EL (cell line): Measurements from ENCODE around the gene SLFN12L.
"Not testable (repeated sequence)": the region's sequence is repeated elsewhere in the genome, so short reads cannot be mapped to it uniquely, and the experiment has no call there.

ENCODE experiments used
- DNase-seq: peaks from one replicate; pipeline ENCODE4 v3.0.0-alpha.2; 2016

Gene SLFN12L

GRCh38 chr17:35541434-35541833, 4.0 kb upstream of the SLFN12L start:
- no peak for DNase-seq

- peak; percentile 53 for DNase-seq
Measured at GRCh38 chr17:35540589-35541404, 3.3 kb upstream of the SLFN12L start.

DNA sequence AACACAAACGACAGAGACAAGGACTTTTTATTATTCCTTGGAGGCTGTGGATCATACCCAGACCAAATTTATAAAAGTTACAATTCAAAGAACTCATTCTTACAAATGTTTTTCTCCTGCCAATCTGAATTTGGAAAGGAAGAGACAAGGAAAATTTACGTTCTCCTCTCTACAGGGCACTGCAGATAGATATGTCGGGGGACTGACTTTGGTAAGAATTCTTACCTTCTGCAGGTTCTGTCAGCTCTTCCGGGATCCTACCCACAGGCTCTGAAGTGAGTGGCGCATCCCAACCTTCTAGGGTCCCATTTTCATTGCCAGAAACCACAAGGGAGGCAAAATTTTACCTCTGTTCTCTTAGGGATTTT, 2.2 kb upstream of the SLFN12L start:
- no peak for DNase-seq

DNA sequence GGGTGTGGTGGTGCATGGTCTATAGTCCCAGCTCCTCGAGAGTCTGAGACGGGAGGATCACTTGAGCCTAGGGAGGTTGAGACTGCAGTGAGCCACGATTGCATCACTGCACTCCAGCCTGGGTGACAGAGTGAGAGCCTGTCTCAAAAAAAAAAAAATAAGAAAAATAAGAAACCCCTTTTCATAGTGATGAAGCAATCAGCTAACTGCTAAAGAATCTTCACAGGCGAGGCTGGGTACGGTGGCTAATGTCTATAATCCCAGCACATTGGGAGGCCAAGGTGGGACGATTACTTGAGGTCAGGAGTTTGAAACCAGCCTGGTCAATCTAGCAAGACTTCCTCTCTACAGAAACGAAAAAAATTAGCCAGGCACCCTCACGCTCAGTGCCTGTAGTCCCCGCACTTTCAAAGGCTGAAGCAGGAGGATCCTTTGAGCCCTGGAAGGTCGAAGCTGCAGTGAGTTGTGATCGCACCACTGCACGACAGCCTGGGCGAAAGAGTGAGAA, 760 bp downstream of the SLFN12L start:
- no peak for DNase-seq

GRCh38 chr17:35535406-35535805, 2.1 kb downstream of the SLFN12L start:
- DNase-seq: not testable (repeated sequence)

GRCh38 chr17:35534576-35535093, 2.8 kb downstream of the SLFN12L start:
- DNase-seq: no peak

DNA sequence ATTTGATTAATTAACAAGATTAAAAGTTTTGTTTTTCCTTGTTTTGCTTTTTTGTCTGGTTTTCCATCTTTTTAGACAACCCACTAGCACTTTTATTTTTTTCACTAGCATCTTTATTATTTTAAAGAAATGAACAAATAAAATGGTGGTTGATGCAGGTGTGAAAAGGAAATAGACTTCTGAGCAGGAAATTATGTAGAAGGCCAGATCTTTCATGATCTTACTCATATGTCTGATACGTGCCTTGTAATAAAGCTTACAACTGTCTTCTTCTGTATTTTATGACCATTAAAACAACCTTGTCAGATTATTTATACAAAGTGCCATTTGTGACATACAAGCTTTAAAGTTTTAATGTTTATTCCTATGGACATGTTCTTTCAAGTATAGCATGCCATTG, 6.3 kb downstream of the SLFN12L start:
- DNase-seq: no peak

DNA sequence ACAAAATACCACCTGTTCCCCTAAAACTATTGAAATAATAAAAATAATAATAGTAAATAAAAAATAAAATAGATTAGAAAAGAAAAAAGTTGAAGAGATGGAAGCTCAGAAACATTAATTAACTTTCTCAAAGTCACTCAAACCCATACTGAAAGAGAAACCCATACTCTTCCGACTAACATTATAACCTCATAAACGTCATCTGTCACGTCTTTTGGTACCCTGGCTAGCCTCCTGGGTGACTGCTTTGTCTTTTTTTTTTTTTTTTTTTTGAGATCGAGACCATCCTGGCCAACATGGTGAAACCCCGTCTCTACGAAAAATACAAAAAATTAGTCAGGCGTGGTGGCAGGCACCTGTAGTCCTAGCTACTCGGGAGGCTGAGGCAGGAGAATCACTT, 7.6 kb downstream of the SLFN12L start:
- no peak for DNase-seq

GRCh38 chr17:35529326-35529725, 8.2 kb downstream of the SLFN12L start:
- DNase-seq: not testable (repeated sequence)

- no peak for DNase-seq
Measured at GRCh38 chr17:35523296-35523695, 14.2 kb downstream of the SLFN12L start.

- DNase-seq: not testable (repeated sequence)
Measured at GRCh38 chr17:35521654-35522256, 15.7 kb downstream of the SLFN12L start.

GRCh38 chr17:35521150-35521549, 16.3 kb downstream of the SLFN12L start:
- DNase-seq: no peak

DNA sequence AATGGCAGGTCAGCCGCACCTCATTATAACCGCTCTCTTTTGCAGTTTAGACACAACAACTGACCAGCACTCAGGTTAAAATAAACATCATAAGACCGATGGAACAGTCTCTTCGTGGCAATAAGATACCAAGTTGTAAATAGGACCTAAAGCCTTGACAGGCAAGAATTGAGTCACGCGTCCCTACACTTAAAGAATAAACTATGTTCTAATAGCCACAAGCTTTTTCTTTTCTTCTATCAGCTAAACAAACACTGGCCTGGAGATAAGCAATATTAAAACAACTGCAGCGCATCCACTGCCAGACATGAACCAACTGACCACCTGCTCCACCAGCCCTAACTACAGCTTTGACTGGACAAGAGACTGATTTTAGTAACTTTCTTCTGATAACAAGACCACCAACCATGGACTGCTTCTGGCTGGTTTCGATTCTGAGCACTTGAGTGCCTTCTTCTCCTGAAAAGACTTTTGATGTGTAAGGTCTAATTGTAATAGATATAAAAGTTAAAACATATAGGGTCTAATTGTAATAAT, 17.5 kb downstream of the SLFN12L start:
- DNase-seq: no peak

DNA sequence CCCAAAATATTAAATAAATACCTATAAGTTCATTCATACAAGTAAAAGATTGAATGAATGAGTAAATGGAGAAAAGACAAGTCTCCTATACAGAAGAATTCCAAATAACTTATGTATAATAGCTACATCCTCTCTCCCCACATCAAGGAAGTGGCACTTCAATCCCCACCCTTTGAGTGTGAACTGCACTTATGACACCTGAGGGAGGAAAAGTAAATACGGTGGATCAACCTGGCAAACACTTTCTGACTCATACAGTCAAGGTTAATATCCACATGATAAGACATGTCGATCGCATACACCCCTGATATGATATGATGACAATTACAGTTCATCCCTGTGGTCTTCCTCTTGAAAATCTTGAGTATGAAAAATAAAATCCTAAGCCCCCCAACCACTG, 18.0 kb downstream of the SLFN12L start:
- no peak for DNase-seq

- not testable (repeated sequence) for DNase-seq
Measured at GRCh38 chr17:35518431-35518830, 19.0 kb downstream of the SLFN12L start.

DNA sequence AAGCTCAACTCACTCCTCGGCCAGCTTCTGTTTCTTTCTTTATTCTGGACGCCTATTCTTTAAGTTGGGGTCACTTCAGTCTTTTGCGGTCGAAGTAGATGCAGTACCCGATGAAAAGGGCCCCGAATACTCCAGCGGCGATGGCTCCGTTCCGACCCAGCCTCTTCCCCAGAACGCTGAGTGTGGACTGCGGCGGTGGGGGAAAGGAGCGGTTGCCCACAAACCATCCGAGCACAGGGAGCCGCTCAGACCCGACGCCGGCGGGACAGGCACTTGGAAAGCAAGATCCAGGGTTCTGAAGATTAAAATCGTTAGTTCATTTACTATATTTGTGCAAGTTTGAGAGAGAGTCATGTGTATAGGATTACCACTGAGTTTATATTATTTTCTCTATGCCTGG, 22.5 kb downstream of the SLFN12L start:
- no peak for DNase-seq

DNA sequence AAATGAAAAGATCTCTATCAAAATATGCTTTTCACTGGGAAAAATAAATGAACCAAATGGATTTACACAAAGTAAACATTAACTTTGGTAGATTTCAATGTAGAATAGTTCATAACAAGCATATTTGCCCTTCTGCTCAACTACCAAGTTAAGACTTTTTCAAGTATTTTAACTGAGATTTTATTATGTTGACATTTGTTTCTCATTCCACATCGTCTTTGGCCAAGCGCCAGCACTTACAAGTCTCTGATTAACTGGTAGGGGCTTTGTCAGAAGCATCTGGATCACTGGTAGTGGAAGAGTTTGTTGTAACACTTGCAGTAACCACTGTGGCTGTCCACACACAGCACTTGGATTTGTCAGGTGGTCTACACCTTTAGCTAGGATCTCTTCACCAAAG, 22.9 kb downstream of the SLFN12L start:
- DNase-seq: peak; percentile 19

GRCh38 chr17:35510052-35510451, 27.4 kb downstream of the SLFN12L start:
- no peak for DNase-seq

DNA sequence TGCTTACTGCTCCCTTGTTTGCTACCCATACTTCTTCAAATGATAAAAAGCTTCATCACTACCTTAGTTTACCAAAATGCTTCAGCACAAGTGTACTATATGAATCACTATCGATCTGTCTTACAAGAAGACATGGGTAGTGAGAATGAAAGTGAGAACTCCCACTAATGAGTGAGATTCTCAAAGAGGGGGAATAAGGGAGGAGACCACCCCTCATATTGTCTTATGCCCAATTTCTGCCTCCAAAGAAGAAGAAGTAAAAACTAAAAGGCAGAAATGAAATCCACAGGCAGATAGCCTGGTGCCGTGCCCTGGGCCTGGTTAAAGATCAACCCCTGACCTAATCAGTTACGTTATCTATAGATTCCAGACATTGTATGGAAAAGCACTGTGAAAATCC, 29.8 kb downstream of the SLFN12L start:
- not testable (repeated sequence) for DNase-seq

GRCh38 chr17:35499548-35499947, 37.9 kb downstream of the SLFN12L start:
- no peak for DNase-seq

GRCh38 chr17:35498448-35499178, 38.9 kb downstream of the SLFN12L start:
- no peak for DNase-seq

DNA sequence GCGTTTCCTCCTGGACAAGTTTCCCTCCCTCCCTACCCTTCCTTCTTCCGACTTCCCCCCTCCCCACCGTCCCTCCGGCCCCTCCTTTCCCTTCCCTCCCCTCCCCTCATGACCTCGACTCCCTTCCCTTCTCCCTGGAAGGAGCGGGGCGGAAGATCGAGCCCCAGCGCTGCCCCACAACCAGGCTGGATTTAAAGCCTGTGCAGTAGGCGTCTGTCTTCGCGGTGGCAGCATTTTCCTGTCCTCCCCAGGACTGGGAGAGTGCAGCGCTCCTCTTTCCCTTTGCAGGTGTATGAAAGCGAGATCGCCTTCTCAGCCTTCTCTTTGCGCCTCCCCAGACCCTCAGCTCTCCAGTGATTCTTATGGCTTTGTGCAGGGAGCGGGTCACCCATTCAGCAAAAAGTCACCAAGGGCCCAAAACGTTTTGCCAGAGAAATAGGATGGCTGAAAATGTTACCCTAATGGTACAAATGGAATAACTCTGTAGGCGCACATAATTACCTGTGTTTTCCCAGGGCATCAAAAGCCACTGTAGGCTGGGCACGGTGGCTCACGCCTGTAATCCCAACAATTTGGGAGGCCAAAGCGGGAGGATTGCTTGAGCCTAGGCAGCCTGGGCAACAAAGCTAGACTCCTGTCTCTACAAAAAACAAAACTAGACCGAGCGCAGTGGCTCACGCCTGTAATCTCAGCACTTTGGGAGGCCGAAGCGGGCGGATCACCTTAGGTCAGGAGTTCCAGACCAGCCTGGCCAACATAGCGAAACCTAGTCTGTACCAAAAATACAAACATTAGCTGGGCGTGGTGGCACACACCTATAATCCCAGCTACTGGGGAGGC, 40.8 kb downstream of the SLFN12L start:
- DNase-seq: no peak
